OCI-LY1 (cell line): ENCODE measurements around the gene B3GNT8.

Experiments
- H2AFZ ChIP-seq: fragments of 200-600 bp; sonication (generic), shearing (Covaris generic); 2 replicates; pipeline ENCODE4 v1.6.0; 2014; ENCODE audit warnings: antibody characterized with exemption, mild to moderate bottlenecking, low read length
- H3F3A ChIP-seq: fragments of 200-600 bp; sonication (generic), shearing (Covaris generic); 2 replicates; pipeline ENCODE4 v1.6.0; 2014; ENCODE audit warnings: mild to moderate bottlenecking, antibody characterized with exemption, low read length, moderate library complexity; ENCODE audit not compliant: insufficient read depth
- H3K27ac ChIP-seq: fragments of 200-600 bp; sonication (generic); 2 replicates; pipeline ENCODE4 v1.5.1; 2014; ENCODE audit warnings: low read length, mixed run types, mild to moderate bottlenecking, low read depth; ENCODE audit not compliant: poor library complexity, severe bottlenecking
- H3K27me3 ChIP-seq: fragments of 200-600 bp; sonication (generic); 2 replicates; pipeline ENCODE4 v1.6.0; 2014; ENCODE audit warnings: antibody characterized with exemption, mild to moderate bottlenecking, low read length, moderate library complexity; ENCODE audit not compliant: insufficient read depth
- H3K36me3 ChIP-seq: fragments of 200-600 bp; sonication (generic); 2 replicates; pipeline ENCODE4 v1.6.1; 2014; ENCODE audit warnings: mild to moderate bottlenecking, antibody characterized with exemption, low read length, moderate library complexity, mixed read lengths; ENCODE audit not compliant: insufficient read depth
- H3K4me1 ChIP-seq: fragments of 200-600 bp; sonication (generic); 2 replicates; pipeline ENCODE4 v1.5.1; 2014; ENCODE audit warnings: mild to moderate bottlenecking, low read length, moderate library complexity; ENCODE audit not compliant: insufficient read depth, severe bottlenecking
- H3K4me2 ChIP-seq: fragments of 200-600 bp; sonication (generic), shearing (Covaris generic); 2 replicates; pipeline ENCODE4 v1.6.1; 2014; ENCODE audit warnings: low read length
- H3K4me3 ChIP-seq: fragments of 200-600 bp; sonication (generic); 2 replicates; pipeline ENCODE4 v1.5.1; 2014; ENCODE audit warnings: low read length, low read depth, mild to moderate bottlenecking, mixed read lengths; ENCODE audit not compliant: poor library complexity, severe bottlenecking
- H3K79me2 ChIP-seq: fragments of 200-600 bp; shearing (Covaris generic); 2 replicates; pipeline ENCODE4 v1.6.1; 2016; ENCODE audit warnings: mixed run types, low read length, mixed read lengths; ENCODE audit not compliant: insufficient read depth
- H3K9ac ChIP-seq: fragments of 200-600 bp; sonication (generic), shearing (Covaris generic); 2 replicates; pipeline ENCODE4 v1.6.1; 2014; ENCODE audit warnings: mild to moderate bottlenecking, low read length, mixed read lengths
- H3K9me2 ChIP-seq: fragments of 200-600 bp; sonication (generic), shearing (Covaris generic); 2 replicates; pipeline ENCODE4 v1.6.1; 2014; ENCODE audit warnings: low read depth, mild to moderate bottlenecking, low read length, mixed read lengths
- H3K9me3 ChIP-seq: fragments of 200-600 bp; shearing (Covaris generic); 2 replicates; pipeline ENCODE4 v1.6.1; 2014; ENCODE audit warnings: low read length, mixed read lengths
- H4K20me1 ChIP-seq: fragments of 200-600 bp; sonication (generic), shearing (Covaris generic); 2 replicates; pipeline ENCODE4 v1.6.0; 2016; ENCODE audit warnings: mild to moderate bottlenecking, low read length; ENCODE audit not compliant: insufficient read depth
- CTCF ChIP-seq: fragments of 200-600 bp; sonication (generic), shearing (Covaris generic); IDR thresholded peaks from 2 replicates; pipeline ENCODE4 v1.5.1; 2017; ENCODE audit warnings: mild to moderate bottlenecking, antibody characterized with exemption, low read length, moderate library complexity, mixed read lengths
- EZH2 ChIP-seq: fragments of 200-600 bp; sonication (generic), shearing (Covaris generic); IDR thresholded peaks from 2 replicates; pipeline ENCODE4 v1.8.0; 2017; ENCODE audit warnings: borderline replicate concordance, mixed run types, mild to moderate bottlenecking, antibody characterized with exemption, low read length, moderate library complexity, mixed read lengths

Gene B3GNT8

GRCh38 chr19:41392775-41393174, 34.4 kb downstream of the B3GNT8 start:
- no peaks in the 10 kb centered on the region for H3K27me3 ChIP-seq
- no peak overlapping the region for H3K9ac ChIP-seq
- H3K27ac ChIP-seq: no peak overlapping the region
- H2AFZ ChIP-seq: no peak overlapping the region
- no peaks in the 10 kb centered on the region for H4K20me1 ChIP-seq
- H3K9me2 ChIP-seq: no peaks in the 10 kb centered on the region
- peaks cover 18% of the 10 kb centered on the region for H3K79me2 ChIP-seq
- no peaks in the 10 kb centered on the region for H3K9me3 ChIP-seq
- no peak overlapping the region for H3K4me3 ChIP-seq
- H3K36me3 ChIP-seq: peaks cover 44% of the 10 kb centered on the region
- TF ChIP-seq EZH2: no peak
- no peak for TF ChIP-seq CTCF
- no peaks in the 10 kb centered on the region for H3F3A ChIP-seq
- H3K4me2 ChIP-seq: no peak overlapping the region
- peaks cover 17% of the 10 kb centered on the region for H3K4me1 ChIP-seq

GRCh38 chr19:41391618-41392017, 35.6 kb downstream of the B3GNT8 start:
- H3K4me1 ChIP-seq: peaks cover 17% of the 10 kb centered on the region
- no peaks in the 10 kb centered on the region for H3K9me3 ChIP-seq
- peaks cover 17% of the 10 kb centered on the region for H3K79me2 ChIP-seq
- H4K20me1 ChIP-seq: no peaks in the 10 kb centered on the region
- no peak overlapping the region for H3K27ac ChIP-seq
- H2AFZ ChIP-seq: no peak overlapping the region
- H3K4me2 ChIP-seq: no peak overlapping the region
- peaks cover 54% of the 10 kb centered on the region for H3K36me3 ChIP-seq
- H3K4me3 ChIP-seq: no peak overlapping the region
- H3K9ac ChIP-seq: no peak overlapping the region
- TF ChIP-seq CTCF (no peak), EZH2 (no peak)
- H3K27me3 ChIP-seq: no peaks in the 10 kb centered on the region
- H3K9me2 ChIP-seq: no peaks in the 10 kb centered on the region
- no peaks in the 10 kb centered on the region for H3F3A ChIP-seq

- Histone ChIP-seq H3K9me3 (no peaks in the 10 kb centered on the region), H3K4me1 (no peaks in the 10 kb centered on the region), H3K4me2 (no peak overlapping the region), H3F3A (no peaks in the 10 kb centered on the region), H4K20me1 (no peaks in the 10 kb centered on the region), H3K9ac (no peak overlapping the region), H3K36me3 (peaks cover 48% of the 10 kb centered on the region), H3K79me2 (no peaks in the 10 kb centered on the region), H3K27me3 (no peaks in the 10 kb centered on the region), H2AFZ (no peak overlapping the region), H3K4me3 (no peak overlapping the region), H3K27ac (no peak overlapping the region), H3K9me2 (no peaks in the 10 kb centered on the region)
- TF ChIP-seq CTCF (no peak), EZH2 (no peak)
Observed at GRCh38 chr19:41386442-41386841, 40.7 kb downstream of the B3GNT8 start.
